HL-60 (cell line): ENCODE data around the gene B3GAT3.

ENCODE experiments used
- CTCF ChIP-seq: IDR thresholded peaks from one replicate; pipeline ENCODE4 v1.5.1; 2011; ENCODE audit warnings: low read length, control low read depth, inconsistent platforms; ENCODE audit not compliant: insufficient read depth
- GABPA ChIP-seq: IDR thresholded peaks from 2 replicates; pipeline ENCODE4 v1.6.1; 2012; ENCODE audit warnings: low read depth
- POLR2AphosphoS5 ChIP-seq: IDR thresholded peaks from 2 replicates; pipeline ENCODE4 v1.6.1; 2012; ENCODE audit warnings: low read depth
- REST ChIP-seq: IDR thresholded peaks from 2 replicates; pipeline ENCODE4 v1.6.1; 2012; ENCODE audit warnings: low read depth; ENCODE audit not compliant: insufficient replicate concordance

GRCh38 chr11:62614275-62614674 is 7.5 kb downstream of the B3GAT3 start:
- no peak for TF ChIP-seq REST
- no peak for TF ChIP-seq GABPA
- no peak for TF ChIP-seq CTCF
- TF ChIP-seq POLR2AphosphoS5: no peak
